ENCODE data around the gene TNFSF8. TPM values are rescaled to one million over a fixed set of nuclear protein-coding genes. Genes with fewer than 3 reads are reported as not detected.

Gene TNFSF8
- total and polyA plus RNA-seq, 2 of the 4 experiments (the other 2 are of a cell fraction) = not detected

DNA sequence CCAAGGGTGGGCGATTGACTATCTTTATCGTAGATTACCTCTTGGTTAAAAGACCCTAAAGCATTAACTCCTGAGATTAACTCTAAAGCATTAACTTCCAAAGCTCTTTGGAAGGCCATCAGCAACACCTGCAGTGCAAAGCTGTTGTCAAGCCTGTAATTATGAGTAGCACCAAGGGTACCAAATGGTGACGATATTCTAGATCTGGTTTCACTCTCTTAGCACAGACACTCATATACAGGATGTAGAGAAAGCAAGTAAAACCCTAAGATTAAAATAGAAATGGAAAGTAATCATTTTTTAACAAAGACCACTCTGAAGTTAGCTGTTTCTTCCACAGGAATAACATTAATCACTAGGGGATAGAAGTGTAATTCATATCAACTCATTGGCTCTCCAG is 29.9 kb upstream of the TNFSF8 start:
- Histone ChIP-seq H3K36me3 (ENCODE audit: control insufficient read depth, insufficient read depth, low read length) (no peaks in the 10 kb centered on the region), H3K56ac (ENCODE audit: extremely low read depth, insufficient read depth, low read length) (no peak overlapping the region), H3K23ac (ENCODE audit: low read depth, low read length) (no peak overlapping the region), H3K9ac (ENCODE audit: low read depth, low read length) (no peak overlapping the region), H3K4me1 (ENCODE audit: control insufficient read depth, insufficient read depth, low read length) (no peaks in the 10 kb centered on the region), H2AK5ac (ENCODE audit: low read depth, low read length) (no peak overlapping the region), H4K5ac (ENCODE audit: low read depth, low read length) (no peak overlapping the region), H3K4me3 (ENCODE audit: insufficient read depth, low read depth, low read length) (no peak overlapping the region), H3K9me3 (ENCODE audit: control insufficient read depth, insufficient read depth, low read length) (peaks cover 14% of the 10 kb centered on the region), H4K20me1 (ENCODE audit: insufficient read depth, low read length) (no peaks in the 10 kb centered on the region), H4K8ac (ENCODE audit: low read depth in 2 of 2, low read length in 2 of 2) (no peak overlapping the region), H2BK5ac (ENCODE audit: low read depth, low read length, poor library complexity, severe bottlenecking) (no peak overlapping the region), H3K27ac (ENCODE audit: insufficient read depth, low read length) (no peak overlapping the region), H3K18ac (ENCODE audit: low read depth, low read length) (no peak overlapping the region), H3K4me2 (ENCODE audit: low read depth, low read length) (no peak overlapping the region), H2AK9ac (replicated peaks; ENCODE audit: low read depth, low read length, poor library complexity) (no peak overlapping the region), H2BK120ac (ENCODE audit: low read depth, low read length) (no peak overlapping the region), H3K79me1 (ENCODE audit: low read depth in 1 of 2, low read length in 2 of 2) (no peaks in the 10 kb centered on the region), H2BK15ac (ENCODE audit: low read depth, low read length) (no peak overlapping the region), H3K4ac (ENCODE audit: low read depth, low read length) (no peak overlapping the region), H3K14ac (replicated peaks; ENCODE audit: low read depth, low read length) (no peak overlapping the region), H2AFZ (replicated peaks; ENCODE audit: low read length, poor library complexity) (no peak overlapping the region), H4K91ac (ENCODE audit: insufficient read depth, low read depth, low read length) (no peak overlapping the region), H2BK20ac (ENCODE audit: low read depth, low read length) (no peak overlapping the region), H3K27me3 (ENCODE audit: control insufficient read depth, insufficient read depth, low read length) (peaks cover 7% of the 10 kb centered on the region), H3K9me1 (ENCODE audit: insufficient read depth, low read length) (no peaks in the 10 kb centered on the region)
- ChIA-PET CTCF (no interaction called here), POLR2A (ENCODE audit: unreplicated experiment) (no interaction called here)
- dilution Hi-C loops (cut with HindIII; ENCODE audit: low sequenced_read_pairs, unreplicated experiment) (no loop called here), intact Hi-C loops (cut with micrococcal nuclease) (no loop called here), in situ Hi-C loops (cut with MboI; ENCODE audit: low sequenced_read_pairs) (no loop called here)
- BruUV-seq (replicated peaks) = no TSS peak
- ATAC-seq (ENCODE audit: low read depth) (no peak), DNase-seq (no peak)
- no peak for TF ChIP-seq RFX5 (IDR thresholded peaks at IDR 0.05; ENCODE audit: low read depth, low read length)
- WGBS, 2 experiments (ENCODE audit: extremely low coverage in 2 of 2, insufficient read length in 1 of 2) = no CpG with 5 or more reads among the region's 3 CpGs

Data from IMR-90 (cell line).